GM18502 (cell line): Measurements from ENCODE around the gene LYPD5.
A peak's percentile ranks its signal among the peaks of the same experiment; 100 is the strongest.

Experiments
- ATAC-seq: cut with Tn5 transposase; IDR thresholded peaks from one replicate; pipeline ENCODE4 v1.9.1; 2021; ENCODE audit warnings: mild to moderate bottlenecking; ENCODE audit not compliant: unreplicated experiment, poor library complexity

Gene LYPD5

DNA sequence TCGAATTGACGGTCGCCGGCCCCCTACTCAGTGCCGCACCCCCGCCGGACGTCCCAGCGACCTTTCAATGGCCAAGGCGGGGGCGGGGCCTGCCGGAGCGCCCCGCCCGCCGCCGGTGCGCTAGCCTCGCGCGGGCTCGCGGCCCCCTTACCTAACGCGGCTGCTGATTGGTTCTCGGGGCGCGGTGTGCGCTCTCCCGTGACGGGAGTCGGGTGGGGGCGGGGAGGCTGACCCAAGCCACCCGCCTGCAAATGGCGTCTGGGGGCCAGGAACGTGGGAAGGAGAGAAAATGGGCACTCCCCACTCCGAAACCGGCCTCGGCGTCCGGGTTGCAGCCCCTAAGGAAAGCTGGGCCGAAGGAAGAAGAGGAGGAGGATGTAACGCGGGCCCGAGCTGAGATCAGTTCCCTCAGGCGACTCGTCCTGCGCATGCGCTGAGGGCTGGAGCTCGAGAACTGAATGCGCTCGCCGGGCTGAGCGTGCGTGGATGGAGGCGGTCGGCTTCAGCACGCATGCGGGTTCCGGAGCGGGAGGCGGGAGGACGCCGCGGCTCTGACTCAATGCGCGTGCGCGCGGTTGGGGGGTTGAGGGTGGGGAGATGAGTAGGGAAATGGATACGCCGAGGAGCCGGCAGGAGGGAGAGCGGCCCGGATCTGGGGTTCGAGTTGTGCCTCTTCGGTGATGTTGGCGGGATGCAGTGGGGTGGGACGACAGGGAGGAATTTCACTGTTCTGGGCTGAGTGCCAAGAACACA lies 47.6 kb downstream of the LYPD5 start, which contains the start of gene SMG9:
SMG9 (minus strand) TSS at position 460 of the 753 bp plus-strand sequence. CDS start 4,221 bp downstream, outside the sequence.
- peak; percentile 57 for ATAC-seq

DNA sequence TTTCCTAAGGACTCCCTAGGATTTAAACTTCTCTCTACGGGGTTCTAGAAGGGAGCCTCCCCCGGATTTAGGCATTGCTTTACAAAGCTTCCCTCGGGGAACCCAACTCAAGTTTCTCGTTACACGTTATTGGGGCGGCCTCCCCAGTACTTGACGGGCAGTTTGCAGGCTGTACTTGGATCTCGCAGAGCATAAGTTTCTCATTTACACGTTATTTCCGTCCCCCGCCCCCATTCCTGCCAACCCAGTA lies 48.1 kb downstream of the LYPD5 start:
- no peak for ATAC-seq

DNA sequence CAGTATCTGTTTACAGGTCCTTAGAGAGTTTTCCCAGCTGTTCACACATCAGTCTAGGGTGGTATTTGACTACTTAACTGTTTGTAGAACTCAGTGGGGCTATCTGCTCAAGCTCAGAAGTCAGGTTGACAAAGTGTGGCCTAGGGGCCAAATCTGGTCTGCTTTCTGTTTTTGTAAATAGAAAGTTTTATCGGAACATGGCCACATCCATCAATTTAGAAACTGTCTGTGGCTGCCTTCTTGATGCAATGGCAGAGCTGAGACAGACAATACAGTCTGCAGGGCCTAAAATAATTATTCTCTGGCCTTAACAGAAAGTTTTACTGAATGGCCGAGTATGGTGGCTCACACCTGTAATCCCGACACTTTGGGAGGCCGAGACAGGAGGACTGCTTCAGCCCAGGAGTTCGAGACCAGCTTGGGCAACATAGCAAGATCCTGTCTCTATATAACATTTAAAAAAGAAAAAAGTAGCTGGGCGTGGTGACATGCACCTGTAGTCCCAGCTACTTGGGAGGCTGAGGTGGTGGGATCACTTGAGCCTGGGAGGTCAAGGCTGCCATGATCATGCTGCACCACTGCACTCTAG lies 49.9 kb downstream of the LYPD5 start:
- ATAC-seq: no peak

DNA sequence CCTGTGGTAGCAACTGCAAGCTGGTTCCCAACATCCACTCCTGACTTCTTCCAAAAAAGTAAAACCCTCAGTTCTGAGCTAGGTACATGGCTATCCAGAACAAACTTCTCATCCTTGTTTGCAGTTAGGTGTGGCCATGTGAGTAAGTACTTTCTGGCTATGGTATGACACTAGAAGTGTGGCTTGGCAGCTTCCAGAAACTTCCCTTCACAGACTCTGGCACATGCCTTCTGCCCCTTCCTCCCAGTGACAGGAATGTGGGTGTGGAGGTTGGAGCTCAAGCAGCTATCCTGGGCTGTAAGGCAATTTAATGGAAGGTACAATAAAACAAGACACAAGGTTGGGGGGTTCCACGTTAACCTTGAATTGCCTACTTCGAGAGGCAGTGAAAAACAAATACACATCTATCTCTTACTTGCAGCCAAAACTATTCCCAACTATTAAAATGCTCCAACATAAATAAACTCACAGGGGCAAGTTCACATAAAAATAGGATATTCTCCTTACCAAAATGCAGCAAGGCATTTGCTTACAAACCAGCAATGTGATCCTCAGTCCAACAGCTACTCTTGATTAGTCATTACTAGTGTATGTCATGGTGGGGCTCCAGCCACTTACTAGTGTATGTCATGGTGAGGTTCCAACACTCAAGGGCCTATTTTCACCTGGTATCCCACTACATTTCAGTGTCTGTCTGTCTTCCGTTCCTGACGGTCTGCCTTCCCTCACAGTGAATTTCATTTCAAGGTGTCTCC lies 50.6 kb downstream of the LYPD5 start:
- no peak for ATAC-seq

DNA sequence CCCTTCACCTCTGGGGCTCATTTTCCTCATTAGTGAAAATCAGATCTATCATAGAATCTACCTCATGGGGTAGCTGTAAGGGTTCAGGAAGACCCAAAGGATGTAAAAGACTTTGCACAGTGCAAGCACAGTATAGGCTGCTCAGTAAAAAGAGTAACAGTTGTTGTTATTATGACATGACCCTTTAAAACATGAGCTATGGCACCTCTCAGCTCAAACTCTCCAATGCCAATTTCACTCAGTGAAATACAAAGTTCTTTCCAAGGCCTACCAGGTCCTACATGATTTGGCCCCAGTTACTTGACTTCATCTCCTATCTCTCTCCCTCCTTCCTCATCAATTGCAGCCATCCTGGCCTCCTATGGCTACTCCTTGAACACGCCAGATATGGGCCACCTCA lies 52.3 kb downstream of the LYPD5 start:
- ATAC-seq: no peak

DNA sequence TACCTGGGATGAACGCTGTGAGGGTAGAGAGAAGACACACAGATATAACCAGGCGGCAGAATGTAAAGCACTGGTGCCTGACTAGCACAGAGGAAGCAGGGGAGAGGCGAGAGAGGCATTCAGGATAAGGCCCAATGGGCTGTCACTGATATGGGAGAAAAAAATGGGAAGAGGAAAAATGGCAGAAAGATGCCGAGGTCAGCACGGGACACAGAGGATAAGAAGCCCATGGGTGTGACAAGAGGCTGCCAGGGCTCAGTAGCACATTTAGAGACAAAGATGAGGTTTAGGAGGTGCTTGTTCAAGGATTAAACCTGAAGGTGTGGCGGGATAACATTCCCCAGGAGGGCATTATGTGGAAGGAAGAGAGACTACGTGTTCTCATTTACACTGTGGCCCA lies 53.1 kb downstream of the LYPD5 start:
- no peak for ATAC-seq

DNA sequence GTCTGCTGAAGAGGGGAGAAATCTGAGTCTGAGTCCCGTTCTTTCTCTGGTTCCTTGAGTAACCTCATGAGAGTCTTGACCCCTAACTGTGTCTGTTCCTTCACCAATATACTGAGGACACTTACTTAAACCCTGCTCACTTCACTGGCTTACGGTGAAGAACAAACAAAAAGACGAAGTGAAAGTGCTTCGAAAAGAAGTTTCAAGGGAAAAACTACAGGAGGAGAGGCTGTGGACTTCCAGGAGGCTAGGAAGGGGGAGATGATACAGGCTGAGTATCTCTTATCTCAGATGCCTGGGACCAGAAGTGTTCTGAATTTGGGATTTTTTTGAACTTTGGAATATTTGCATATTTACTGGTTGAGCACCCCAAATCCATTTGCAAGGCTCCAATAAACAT lies 53.6 kb downstream of the LYPD5 start:
- ATAC-seq: no peak

DNA sequence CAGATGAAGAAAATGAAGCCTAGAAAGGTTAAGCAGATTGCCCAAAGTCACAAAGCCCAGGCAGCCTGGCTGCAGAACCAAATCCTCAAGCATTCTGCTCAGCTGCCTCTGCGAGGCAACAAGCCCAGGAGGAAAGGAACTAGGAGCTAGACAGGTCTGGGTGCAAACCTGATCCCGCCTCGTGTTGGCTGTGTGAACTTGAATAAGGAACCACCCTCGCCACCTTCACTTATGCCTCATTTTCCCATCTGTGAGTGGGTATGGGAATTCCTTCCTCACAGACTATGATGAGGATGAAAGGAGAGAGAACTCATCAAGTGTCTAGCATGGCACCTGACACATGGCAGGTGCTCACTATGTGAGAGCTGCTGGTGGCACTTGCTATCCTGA lies 54.0 kb downstream of the LYPD5 start:
- no peak for ATAC-seq

DNA sequence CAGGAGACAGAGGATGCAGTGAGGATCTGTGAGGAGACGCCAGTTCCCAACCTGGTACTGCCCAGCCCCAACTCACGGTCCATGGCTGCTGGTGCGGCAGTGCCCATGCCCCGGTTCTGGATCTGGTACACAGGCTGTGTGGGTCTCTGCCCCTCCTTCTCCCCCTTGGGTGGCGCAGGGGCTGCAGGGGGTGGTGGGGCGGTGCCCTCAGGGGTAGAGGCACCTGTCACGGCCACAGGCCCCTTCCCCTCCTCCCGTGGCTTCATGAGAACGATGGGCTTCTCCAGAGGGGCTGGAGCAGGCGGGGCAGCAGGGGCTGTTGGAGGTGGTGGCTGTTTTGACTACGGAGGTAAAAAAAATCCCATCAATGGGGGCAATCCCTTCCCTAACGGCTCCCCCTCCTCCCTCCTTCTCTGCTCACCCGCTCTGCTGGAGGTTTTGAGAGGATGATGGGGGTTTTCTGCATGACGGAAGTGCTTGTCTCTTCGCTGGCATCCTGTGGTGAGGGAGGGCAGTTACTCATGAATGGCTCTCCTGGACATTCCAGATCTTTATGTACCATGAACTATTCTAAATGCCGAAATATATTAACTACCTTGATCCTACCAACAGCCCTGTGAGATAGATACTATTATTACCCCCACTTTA lies 54.6 kb downstream of the LYPD5 start:
- ATAC-seq: no peak
